HT1080 (cell line): Measurements from ENCODE around the gene MYO18B. TPM values are rescaled to one million over a fixed set of nuclear protein-coding genes. Genes with fewer than 3 reads are reported as not detected.

ENCODE experiments used
- small RNA-seq: library from RNA; depleted of rRNA; stranded (forward); fragments of <200 nt; gene quantifications from one replicate; pipeline ENCODE3, GENCODE V24; 2014
- total RNA-seq: library from RNA; depleted of rRNA; stranded (reverse); fragments of >200 nt; shearing (Covaris generic); gene quantifications from 2 replicates; pipeline ENCODE4 v1.2.3, GENCODE V29; 2014; rRNA removed

The MYO18B gene
- total RNA-seq, 1 experiment from 2014 or later, result 1.9 TPM

Small RNA genes within 50 kb of the gene (small RNA-seq; reads per million reads assigned to genes)
- gene RN7SKP169 (not detected), gene RNA5SP494 (not detected), gene Z98949.2 (not detected)

Other genes starting within 250 kb of the MYO18B start
- 1.7 and 2.5 TPM in 2 replicates for gene GRK3, start 177.5 kb upstream of the MYO18B start, total RNA-seq